HepG2 (cell line): ENCODE data around the gene TKFC. TPM values are rescaled to one million over a fixed set of nuclear protein-coding genes. Genes with fewer than 3 reads are reported as not detected.

ENCODE experiments used
- ASH2L ChIP-seq: fragments of 300-600, 200-600 bp; sonication (generic); IDR thresholded peaks from 2 replicates; pipeline ENCODE4 v1.7.0; 2017; ENCODE audit warnings: low read depth, mild to moderate bottlenecking, moderate library complexity, mixed read lengths, low read length; ENCODE audit not compliant: insufficient read length
- ATF7 ChIP-seq, 2 experiments: fragments of 450-650 bp in 1 of 2; sonication (generic) in 1 of 2; formaldehyde crosslinking in 1 of 2; IDR thresholded peaks; 2 replicates each; pipeline versions ENCODE4 v1.4.0 to v1.6.1; 2016 to 2020; ENCODE audit warnings: antibody characterized with exemption in 1 of 2, mild to moderate bottlenecking in 1 of 2, missing genetic modification reagents in 1 of 2
- EED ChIP-seq: sonication (generic); formaldehyde crosslinking; IDR thresholded peaks from 2 replicates; pipeline ENCODE4 v1.5.0; 2020; ENCODE audit warnings: mild to moderate bottlenecking, missing genetic modification reagents
- ERF ChIP-seq: IDR thresholded peaks from 2 replicates; pipeline ENCODE4 v1.6.1; 2018; ENCODE audit warnings: missing biosample characterization, missing genetic modification reagents
- HDAC1 ChIP-seq: sonication (generic); formaldehyde crosslinking; IDR thresholded peaks from 2 replicates; pipeline ENCODE4 v1.5.1; 2020; ENCODE audit warnings: mild to moderate bottlenecking, missing genetic modification reagents
- JUND ChIP-seq: sonication (generic); formaldehyde crosslinking; IDR thresholded peaks from 2 replicates; pipeline ENCODE4 v1.8.0; 2022; ENCODE audit warnings: mild to moderate bottlenecking, missing genetic modification reagents
- MED1 ChIP-seq: sonication (generic); formaldehyde crosslinking; IDR thresholded peaks from 2 replicates; pipeline ENCODE4 v1.4.0; 2020; ENCODE audit warnings: missing genetic modification reagents
- MIXL1 ChIP-seq: IDR thresholded peaks from 2 replicates; pipeline ENCODE4 v1.6.1; 2016
- PITX1 ChIP-seq: sonication (generic); formaldehyde crosslinking; IDR thresholded peaks from 2 replicates; pipeline ENCODE4 v1.5.1; 2020; ENCODE audit warnings: mild to moderate bottlenecking, missing genetic modification reagents
- RAD21 ChIP-seq: fragments of 450-650 bp; formaldehyde crosslinking; IDR thresholded peaks from 2 replicates; pipeline ENCODE4 v1.5.0; 2020; ENCODE audit warnings: mild to moderate bottlenecking
- SAP130 ChIP-seq: IDR thresholded peaks from 2 replicates; pipeline ENCODE4 v1.6.1; 2016; ENCODE audit warnings: low read depth
- SP5 ChIP-seq: IDR thresholded peaks from 2 replicates; pipeline ENCODE4 v1.6.1; 2016; ENCODE audit warnings: low read depth, borderline replicate concordance
- SRF ChIP-seq: IDR thresholded peaks from 2 replicates; pipeline ENCODE4 v1.6.1; 2011; ENCODE audit warnings: mild to moderate bottlenecking, low read depth, low read length, moderate library complexity
- STAT5B ChIP-seq: sonication (generic); formaldehyde crosslinking; IDR thresholded peaks from 2 replicates; pipeline ENCODE4 v1.4.0; 2020; ENCODE audit warnings: missing genetic modification reagents
- TCF7L2 ChIP-seq: IDR thresholded peaks from 2 replicates; pipeline ENCODE4 v1.6.1; 2011; ENCODE audit warnings: mild to moderate bottlenecking, low read depth, low read length, moderate library complexity
- ZBTB3 ChIP-seq: sonication (generic); formaldehyde crosslinking; IDR thresholded peaks from 2 replicates; pipeline ENCODE4 v1.4.0; 2020; ENCODE audit warnings: low read depth, mild to moderate bottlenecking, moderate library complexity, missing genetic modification reagents, borderline replicate concordance
- ZFYVE20 ChIP-seq: sonication (generic); formaldehyde crosslinking; IDR thresholded peaks from 2 replicates; pipeline ENCODE4 v1.8.0; 2023; ENCODE audit warnings: low read depth, mild to moderate bottlenecking, moderate library complexity, missing genetic modification reagents, borderline replicate concordance
- ZNF549 ChIP-seq: sonication (generic); formaldehyde crosslinking; IDR thresholded peaks from 2 replicates; pipeline ENCODE4 v1.5.0; 2020; ENCODE audit warnings: missing genetic modification reagents
- ZNF570 ChIP-seq: sonication (generic); formaldehyde crosslinking; IDR thresholded peaks from 2 replicates; pipeline ENCODE4 v1.4.0; 2020; ENCODE audit warnings: mild to moderate bottlenecking, missing genetic modification reagents, borderline replicate concordance
- ZNF704 ChIP-seq: sonication (generic); formaldehyde crosslinking; IDR thresholded peaks from 2 replicates; pipeline ENCODE4 v1.8.1; 2023; ENCODE audit warnings: mild to moderate bottlenecking, inconsistent platforms, moderate library complexity, missing genetic modification reagents, borderline replicate concordance
- ZNF790 ChIP-seq: sonication (generic); formaldehyde crosslinking; IDR thresholded peaks from 2 replicates; pipeline ENCODE4 v1.8.0; 2022; ENCODE audit warnings: missing genetic modification reagents, mild to moderate bottlenecking, borderline replicate concordance
- ZNF83 ChIP-seq: sonication (generic); formaldehyde crosslinking; IDR thresholded peaks from 2 replicates; pipeline ENCODE4 v1.4.0; 2020; ENCODE audit warnings: missing genetic modification reagents, mild to moderate bottlenecking, borderline replicate concordance
- ZNF850 ChIP-seq: sonication (generic); formaldehyde crosslinking; conservative IDR thresholded peaks from 2 replicates; pipeline ENCODE4 v1.9.0; 2021; ENCODE audit warnings: mild to moderate bottlenecking, missing genetic modification reagents
- polyA plus RNA-seq, 8 experiments: library from polyadenylated mRNA; depleted of rRNA in 3 of 8; stranded (reverse) in 7 of 8; unstranded in 1 of 8; fragments of >200 nt; fragmentation: Illumina TruSeq in 4 of 8; extraction: Trizol in 4 of 8; gene quantifications; 2 replicates each; pipeline versions ENCODE4 v1.2.1 to v1.2.3, GENCODE V29; 2011 to 2016; ENCODE audit warnings: low read depth in 4 of 8, missing spikeins in 1 of 8, mixed read lengths in 1 of 8; ENCODE audit not compliant: insufficient read depth in 1 of 8
- total RNA-seq, 5 experiments: library from RNA; depleted of rRNA; stranded (reverse); fragments of >200 nt; fragmentation: Illumina TruSeq; extraction: Trizol; gene quantifications; 2 replicates each; pipeline ENCODE4 v1.2.3, GENCODE V29; 2016; ENCODE audit warnings: low read depth in 1 of 5
- TF ChIP-seq, protein P1 (sequence below): sonication (generic); formaldehyde crosslinking; IDR thresholded peaks from 2 replicates; pipeline ENCODE4 v1.9.0; 2021; ENCODE audit warnings: missing genetic modification reagents, mild to moderate bottlenecking, borderline replicate concordance
- TF ChIP-seq, protein P2 (sequence below): sonication (generic); formaldehyde crosslinking; conservative IDR thresholded peaks from 2 replicates; pipeline ENCODE4 v1.8.0; 2022; ENCODE audit warnings: mild to moderate bottlenecking, moderate library complexity, missing genetic modification reagents

Gene TKFC
- total and polyA plus RNA-seq, 2 of the 13 experiments (the other 11 are each of a cell fraction or from before 2014, with no cell fraction given) = 147 to 197 TPM

- TF ChIP-seq, protein P1, sequence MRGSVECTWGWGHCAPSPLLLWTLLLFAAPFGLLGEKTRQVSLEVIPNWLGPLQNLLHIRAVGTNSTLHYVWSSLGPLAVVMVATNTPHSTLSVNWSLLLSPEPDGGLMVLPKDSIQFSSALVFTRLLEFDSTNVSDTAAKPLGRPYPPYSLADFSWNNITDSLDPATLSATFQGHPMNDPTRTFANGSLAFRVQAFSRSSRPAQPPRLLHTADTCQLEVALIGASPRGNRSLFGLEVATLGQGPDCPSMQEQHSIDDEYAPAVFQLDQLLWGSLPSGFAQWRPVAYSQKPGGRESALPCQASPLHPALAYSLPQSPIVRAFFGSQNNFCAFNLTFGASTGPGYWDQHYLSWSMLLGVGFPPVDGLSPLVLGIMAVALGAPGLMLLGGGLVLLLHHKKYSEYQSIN = no peak
- TF ChIP-seq ZNF549 (CRISPR knock-in tag) = no peak
- peak; percentile 68; the same call in 1 of the 2 replicates for TF ChIP-seq MIXL1 (CRISPR knock-in tag)
- TF ChIP-seq RAD21 (CRISPR knock-in tag) = no peak; the same call in 1 of the 2 replicates
- 0 out of 2 replicates have a peak, but pooled peaks have one; percentile 23 for TF ChIP-seq STAT5B (CRISPR knock-in tag)
- TF ChIP-seq ASH2L = peak; percentile 85
- TF ChIP-seq ZNF704 = peak; percentile 79; the same call in 1 of the 2 replicates
- TF ChIP-seq PITX1 (CRISPR knock-in tag) = peak; percentile 53; the same call in 1 of the 2 replicates
- no peak for TF ChIP-seq SRF
- no peak; the same call in 1 of the 2 replicates for TF ChIP-seq ZBTB3 (CRISPR knock-in tag)
- TF ChIP-seq, protein P2, sequence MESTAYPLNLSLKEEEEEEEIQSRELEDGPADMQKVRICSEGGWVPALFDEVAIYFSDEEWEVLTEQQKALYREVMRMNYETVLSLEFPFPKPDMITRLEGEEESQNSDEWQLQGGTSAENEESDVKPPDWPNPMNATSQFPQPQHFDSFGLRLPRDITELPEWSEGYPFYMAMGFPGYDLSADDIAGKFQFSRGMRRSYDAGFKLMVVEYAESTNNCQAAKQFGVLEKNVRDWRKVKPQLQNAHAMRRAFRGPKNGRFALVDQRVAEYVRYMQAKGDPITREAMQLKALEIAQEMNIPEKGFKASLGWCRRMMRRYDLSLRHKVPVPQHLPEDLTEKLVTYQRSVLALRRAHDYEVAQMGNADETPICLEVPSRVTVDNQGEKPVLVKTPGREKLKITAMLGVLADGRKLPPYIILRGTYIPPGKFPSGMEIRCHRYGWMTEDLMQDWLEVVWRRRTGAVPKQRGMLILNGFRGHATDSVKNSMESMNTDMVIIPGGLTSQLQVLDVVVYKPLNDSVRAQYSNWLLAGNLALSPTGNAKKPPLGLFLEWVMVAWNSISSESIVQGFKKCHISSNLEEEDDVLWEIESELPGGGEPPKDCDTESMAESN = peak; percentile 91
- no peak for TF ChIP-seq TCF7L2
- TF ChIP-seq SP5 (CRISPR knock-in tag) = peak; percentile 16; the same call in 1 of the 2 replicates
- no peak for TF ChIP-seq ATF7 (IDR thresholded peaks at IDR 0.05)
- no peak for TF ChIP-seq ATF7 (CRISPR knock-in tag; IDR thresholded peaks at IDR 0.05)
- no peak for TF ChIP-seq EED
- TF ChIP-seq ZNF790 (CRISPR knock-in tag) = peak; percentile 45; the same call in 1 of the 2 replicates
- TF ChIP-seq MED1 = peak; percentile 73
- TF ChIP-seq JUND (CRISPR knock-in tag) = peak; percentile 52; the same call in 1 of the 2 replicates
- 0 out of 2 replicates have a peak, but pooled peaks have one; percentile 65 for TF ChIP-seq ERF
- 0 out of 2 replicates have a peak, but pooled peaks have one; percentile 62 for TF ChIP-seq ZFYVE20
- TF ChIP-seq ZNF570 (CRISPR knock-in tag) = no peak
- peak; percentile 95 for TF ChIP-seq SAP130 (CRISPR knock-in tag)
- TF ChIP-seq ZNF850 = 0 out of 2 replicates have a peak, but pooled peaks have one; percentile 78
- peak; percentile 89 for TF ChIP-seq HDAC1
- TF ChIP-seq ZNF83 (CRISPR knock-in tag) = 0 out of 2 replicates have a peak, but pooled peaks have one; percentile 16
Measured at GRCh38 chr11:61332797-61333549, at the start of gene TKFC, which contains the start of gene DDB1 (continued).
